GM12864 (cell line): Measurements from ENCODE around the gene MAP4K2.
A peak's percentile ranks its signal among the peaks of the same experiment; 100 is the strongest.

Experiments
- DNase-seq: peaks from one replicate; pipeline ENCODE4 v3.0.0-alpha.2; 2011; ENCODE audit warnings: low read depth
- H3K4me3 ChIP-seq: 2 replicates; pipeline ENCODE4 v1.5.1; 2011; ENCODE audit warnings: mild to moderate bottlenecking, low read depth, low read length, control low read depth
- TF ChIP-seq, protein P1 (sequence below): IDR thresholded peaks from 2 replicates; pipeline ENCODE4 v1.5.1; 2011; ENCODE audit warnings: low read depth, mild to moderate bottlenecking, moderate library complexity, low read length, control low read depth, inconsistent platforms; ENCODE audit errors: missing control alignments

The MAP4K2 gene

DNA sequence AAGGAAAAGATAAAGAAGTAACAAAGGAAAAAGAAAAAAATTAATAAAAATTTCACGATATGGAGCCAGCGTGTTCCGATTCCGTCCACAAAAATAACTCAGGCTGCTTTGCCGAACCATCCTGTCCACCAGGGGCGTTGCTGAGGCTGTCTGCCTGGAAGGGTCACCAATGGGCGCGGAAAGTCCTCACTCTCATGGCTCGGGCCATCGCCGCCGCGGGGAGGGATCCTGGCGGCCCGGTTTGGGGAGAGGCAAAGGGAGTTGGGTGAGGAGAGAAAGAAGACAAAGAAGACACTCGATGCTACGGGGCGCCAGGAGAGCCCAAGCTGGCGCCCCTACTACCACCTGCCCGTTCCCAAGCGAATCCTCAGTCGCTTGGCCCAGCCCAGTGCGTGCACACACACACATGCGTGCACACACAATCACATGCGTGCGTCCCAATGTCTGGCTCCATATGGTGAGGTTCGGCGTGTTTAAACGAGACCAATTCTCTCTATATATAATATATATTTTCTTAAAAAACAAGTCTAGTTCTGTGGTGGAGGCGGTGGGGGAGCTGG lies 37.6 kb downstream of the MAP4K2 start:
- no peak for DNase-seq
- no peak overlapping the region for H3K4me3 ChIP-seq
- TF ChIP-seq, protein P1, sequence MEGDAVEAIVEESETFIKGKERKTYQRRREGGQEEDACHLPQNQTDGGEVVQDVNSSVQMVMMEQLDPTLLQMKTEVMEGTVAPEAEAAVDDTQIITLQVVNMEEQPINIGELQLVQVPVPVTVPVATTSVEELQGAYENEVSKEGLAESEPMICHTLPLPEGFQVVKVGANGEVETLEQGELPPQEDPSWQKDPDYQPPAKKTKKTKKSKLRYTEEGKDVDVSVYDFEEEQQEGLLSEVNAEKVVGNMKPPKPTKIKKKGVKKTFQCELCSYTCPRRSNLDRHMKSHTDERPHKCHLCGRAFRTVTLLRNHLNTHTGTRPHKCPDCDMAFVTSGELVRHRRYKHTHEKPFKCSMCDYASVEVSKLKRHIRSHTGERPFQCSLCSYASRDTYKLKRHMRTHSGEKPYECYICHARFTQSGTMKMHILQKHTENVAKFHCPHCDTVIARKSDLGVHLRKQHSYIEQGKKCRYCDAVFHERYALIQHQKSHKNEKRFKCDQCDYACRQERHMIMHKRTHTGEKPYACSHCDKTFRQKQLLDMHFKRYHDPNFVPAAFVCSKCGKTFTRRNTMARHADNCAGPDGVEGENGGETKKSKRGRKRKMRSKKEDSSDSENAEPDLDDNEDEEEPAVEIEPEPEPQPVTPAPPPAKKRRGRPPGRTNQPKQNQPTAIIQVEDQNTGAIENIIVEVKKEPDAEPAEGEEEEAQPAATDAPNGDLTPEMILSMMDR: peak; percentile 28

DNA sequence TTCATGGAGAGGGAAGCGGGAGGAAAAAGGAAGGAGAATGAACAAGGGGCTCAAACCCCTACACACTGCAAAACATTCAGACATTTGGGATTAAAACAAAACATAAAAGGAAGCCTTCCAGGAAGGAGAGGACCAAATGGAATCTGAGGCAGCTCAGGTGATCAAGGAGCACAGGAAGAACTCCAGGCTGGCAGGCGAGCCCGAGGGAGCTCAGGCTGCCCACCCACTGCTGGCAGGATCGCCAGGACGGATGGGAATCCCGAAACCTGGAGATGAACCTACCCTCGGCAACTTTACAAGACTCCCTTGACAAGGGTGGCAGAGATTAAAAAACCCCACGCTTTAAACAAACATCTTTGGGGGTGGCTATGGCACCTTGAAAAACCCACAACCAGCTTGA lies 38.3 kb downstream of the MAP4K2 start:
- no peak for DNase-seq
- TF ChIP-seq, protein P1: no peak
- H3K4me3 ChIP-seq: no peak overlapping the region

DNA sequence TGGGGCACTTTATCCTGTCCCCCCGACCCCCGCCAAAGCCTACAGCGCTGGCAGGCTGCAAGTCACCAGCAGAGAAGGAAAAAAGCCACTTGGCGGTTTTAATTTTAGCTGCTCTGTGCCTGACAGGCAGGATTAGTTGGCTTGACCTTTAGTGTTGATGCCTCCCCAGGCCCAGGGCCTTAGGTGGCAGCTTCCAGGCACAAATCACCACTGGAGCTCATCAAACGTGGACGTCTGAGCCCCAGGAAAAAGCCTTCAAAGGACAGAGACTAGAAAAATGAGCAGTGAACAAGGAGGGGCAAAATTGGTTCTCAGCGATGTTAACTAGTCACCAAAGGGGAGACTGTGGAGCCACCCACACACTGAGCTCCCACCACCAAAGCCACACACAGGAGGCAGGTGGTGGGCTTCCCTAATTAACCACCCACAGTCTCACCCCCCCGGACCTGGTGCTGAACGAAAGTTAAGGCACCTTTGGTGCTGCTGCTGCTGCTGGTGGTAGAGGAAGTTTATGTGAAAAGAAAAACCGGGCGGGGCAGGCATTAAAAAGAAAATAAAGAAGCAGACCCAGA lies 38.9 kb downstream of the MAP4K2 start:
- no peak overlapping the region for H3K4me3 ChIP-seq
- TF ChIP-seq, protein P1: no peak
- DNase-seq: no peak

DNA sequence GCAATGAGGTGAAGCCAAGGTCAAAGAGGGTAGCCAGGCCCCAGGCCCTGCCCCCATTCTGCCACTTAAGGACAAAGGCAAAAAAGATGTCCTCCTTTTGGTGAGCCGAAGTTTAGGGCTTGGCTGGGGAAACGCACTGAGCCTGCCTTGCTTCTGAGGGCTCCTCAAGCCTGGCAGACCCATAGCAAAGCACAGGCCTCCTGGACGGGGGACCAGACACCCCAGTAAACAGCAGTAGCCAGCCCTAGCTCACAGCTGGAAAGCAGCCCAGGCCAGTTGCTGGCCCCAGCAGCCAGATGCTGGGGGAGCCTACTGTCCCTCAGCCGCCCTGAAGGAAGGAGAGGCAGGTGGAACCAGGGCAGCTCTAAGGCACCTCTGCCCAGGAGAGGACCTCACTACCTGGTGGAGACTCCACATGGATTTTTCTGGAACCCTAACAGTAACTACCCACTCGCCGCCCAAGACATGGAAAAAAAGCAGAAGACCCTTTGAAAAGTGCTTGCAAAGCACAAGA lies 39.4 kb downstream of the MAP4K2 start:
- no peak overlapping the region for H3K4me3 ChIP-seq
- TF ChIP-seq, protein P1: no peak
- DNase-seq: no peak

DNA sequence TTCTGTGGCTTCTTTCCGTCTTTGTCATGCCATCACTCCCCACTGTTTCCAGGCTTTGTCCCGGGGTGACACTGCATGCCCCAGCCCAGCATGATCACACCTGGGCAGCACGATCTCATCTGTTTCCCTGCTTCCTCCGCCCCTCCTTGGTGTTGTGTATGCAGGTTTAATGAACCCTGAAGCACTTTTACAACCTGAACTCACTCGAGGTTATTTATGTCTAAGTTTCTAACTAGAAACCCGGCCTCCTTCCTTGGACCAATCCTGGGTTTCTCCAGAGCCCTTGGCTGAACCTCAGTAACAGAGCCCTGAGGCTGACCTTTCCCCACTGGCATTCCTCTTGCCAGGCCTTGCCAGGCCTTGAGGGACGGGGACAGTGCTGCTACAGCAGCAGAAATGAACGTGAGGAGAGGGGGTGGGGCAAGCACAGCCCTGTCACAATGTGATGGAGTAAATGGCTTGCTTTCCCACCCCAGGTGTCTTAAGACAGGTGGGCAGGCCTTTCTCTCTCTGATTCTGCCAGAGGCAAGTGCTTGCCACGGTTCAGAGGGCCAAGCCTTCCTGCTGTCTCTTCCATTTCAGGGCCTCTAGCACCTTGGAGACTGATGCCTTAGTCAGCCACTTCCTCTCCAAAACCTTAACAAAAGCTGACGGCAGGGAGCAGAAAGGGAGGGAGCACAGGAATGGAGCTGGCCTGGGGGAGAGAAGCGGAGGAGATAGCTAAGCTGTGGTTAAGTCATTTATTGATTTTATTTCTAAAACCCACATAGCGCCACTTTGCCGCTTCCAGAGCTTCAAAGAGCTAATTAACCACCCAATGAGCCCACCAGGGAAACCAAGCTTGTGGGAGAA lies 40.1 kb downstream of the MAP4K2 start:
- no peak overlapping the region for H3K4me3 ChIP-seq
- no peak for DNase-seq
- TF ChIP-seq, protein P1: no peak

DNA sequence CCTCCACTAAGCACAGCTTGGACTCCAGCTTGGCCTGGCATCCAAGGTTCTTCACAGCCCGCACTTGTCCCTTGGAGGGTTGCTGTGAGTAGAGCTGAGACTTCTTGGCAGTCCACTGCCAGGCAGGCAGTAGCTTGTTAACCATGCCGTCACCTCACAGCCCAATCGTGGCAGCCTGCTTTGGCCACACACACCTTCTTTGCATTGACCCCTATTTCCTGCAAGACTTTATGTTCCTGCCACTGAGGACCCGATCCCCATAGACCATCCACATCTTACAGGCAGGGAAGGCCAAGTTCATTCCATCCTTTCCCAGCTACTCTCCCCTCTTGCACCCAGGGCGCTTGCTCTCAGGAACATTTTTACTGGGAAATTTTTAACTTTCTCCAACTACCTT lies 40.7 kb downstream of the MAP4K2 start:
- TF ChIP-seq, protein P1: no peak
- DNase-seq: no peak
- no peak overlapping the region for H3K4me3 ChIP-seq
